ENCODE data around the gene CAMSAP3.

The CAMSAP3 gene

DNA sequence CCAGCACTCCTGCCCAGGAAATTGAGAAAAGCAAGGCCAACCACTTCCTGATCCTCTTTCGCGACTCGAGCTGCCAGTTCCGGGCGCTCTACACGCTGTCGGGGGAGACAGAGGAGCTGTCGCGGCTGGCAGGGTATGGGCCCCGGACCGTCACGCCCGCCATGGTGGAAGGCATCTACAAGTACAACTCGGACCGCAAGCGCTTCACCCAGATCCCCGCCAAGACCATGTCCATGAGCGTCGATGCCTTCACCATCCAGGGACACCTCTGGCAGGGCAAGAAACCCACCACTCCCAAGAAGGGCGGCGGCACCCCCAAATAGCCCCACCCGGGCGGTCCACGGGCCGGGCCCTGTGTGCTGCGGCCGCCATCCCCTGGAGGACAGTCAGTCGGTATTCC, 22.1 kb downstream of the CAMSAP3 start:
- peak overlapping the region; percentile 98 for H3K27ac ChIP-seq
- TF ChIP-seq CTCF (conservative IDR thresholded peaks at IDR 0.05) (no peak), ZFX (IDR thresholded peaks at IDR 0.05) (no peak)

- H3K27ac ChIP-seq = peak overlapping the region; percentile 98
- TF ChIP-seq ZFX (IDR thresholded peaks at IDR 0.05) (no peak), CTCF (conservative IDR thresholded peaks at IDR 0.05) (no peak)
Measured at GRCh38 chr19:7618348-7618747, 22.7 kb downstream of the CAMSAP3 start.

DNA sequence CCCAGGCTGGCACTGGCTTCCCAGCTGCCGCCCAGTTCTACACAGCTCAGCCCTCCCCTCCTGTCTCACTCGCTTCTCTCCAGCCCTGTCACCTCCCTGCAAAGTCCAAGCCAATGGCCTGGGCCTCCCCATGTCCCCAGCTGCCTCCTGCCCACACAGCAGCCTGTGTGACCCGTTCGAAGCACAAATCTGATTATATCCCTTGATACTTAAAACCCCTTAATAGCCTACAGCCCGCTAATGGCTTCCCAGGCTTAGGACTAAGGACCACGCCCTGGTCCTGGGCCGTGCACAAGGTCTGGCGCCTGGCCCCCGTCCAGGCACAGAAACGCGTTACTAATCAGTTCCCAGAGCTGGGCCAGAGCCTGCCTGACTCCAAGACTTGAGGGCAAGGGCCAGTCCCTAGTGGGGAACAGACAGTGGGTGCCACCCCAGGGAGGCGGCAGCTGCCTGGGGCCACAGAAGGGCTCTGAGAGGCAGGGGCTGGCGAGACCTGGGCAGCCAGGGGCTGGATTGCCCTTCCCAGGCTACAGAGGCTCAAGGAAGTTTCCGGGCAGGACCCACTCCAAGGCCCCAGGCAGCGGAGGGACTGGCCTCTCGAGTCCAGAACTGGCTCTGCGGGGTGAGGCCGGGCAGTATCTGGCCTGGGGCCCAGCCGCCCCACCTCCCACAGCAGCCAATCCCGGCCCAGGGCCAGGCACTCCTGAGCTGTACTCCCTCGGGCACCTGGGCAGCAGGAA, 23.3 kb downstream of the CAMSAP3 start:
- peak; percentile 26; the same call in 1 of the 2 replicates for TF ChIP-seq ZFX (IDR thresholded peaks at IDR 0.05)
- TF ChIP-seq CTCF (conservative IDR thresholded peaks at IDR 0.05) = no peak
- peak overlapping the region; percentile 98 for H3K27ac ChIP-seq

- TF ChIP-seq CTCF (conservative IDR thresholded peaks at IDR 0.05) = no peak
- no peak for TF ChIP-seq ZFX (IDR thresholded peaks at IDR 0.05)
- peak overlapping the region; percentile 98 for H3K27ac ChIP-seq
Measured at GRCh38 chr19:7619671-7620441, 24.2 kb downstream of the CAMSAP3 start.

- TF ChIP-seq ZFX (IDR thresholded peaks at IDR 0.05) = no peak
- H3K27ac ChIP-seq = peak overlapping the region; percentile 98
Measured at GRCh38 chr19:7620442-7621412, 25.1 kb downstream of the CAMSAP3 start.

DNA sequence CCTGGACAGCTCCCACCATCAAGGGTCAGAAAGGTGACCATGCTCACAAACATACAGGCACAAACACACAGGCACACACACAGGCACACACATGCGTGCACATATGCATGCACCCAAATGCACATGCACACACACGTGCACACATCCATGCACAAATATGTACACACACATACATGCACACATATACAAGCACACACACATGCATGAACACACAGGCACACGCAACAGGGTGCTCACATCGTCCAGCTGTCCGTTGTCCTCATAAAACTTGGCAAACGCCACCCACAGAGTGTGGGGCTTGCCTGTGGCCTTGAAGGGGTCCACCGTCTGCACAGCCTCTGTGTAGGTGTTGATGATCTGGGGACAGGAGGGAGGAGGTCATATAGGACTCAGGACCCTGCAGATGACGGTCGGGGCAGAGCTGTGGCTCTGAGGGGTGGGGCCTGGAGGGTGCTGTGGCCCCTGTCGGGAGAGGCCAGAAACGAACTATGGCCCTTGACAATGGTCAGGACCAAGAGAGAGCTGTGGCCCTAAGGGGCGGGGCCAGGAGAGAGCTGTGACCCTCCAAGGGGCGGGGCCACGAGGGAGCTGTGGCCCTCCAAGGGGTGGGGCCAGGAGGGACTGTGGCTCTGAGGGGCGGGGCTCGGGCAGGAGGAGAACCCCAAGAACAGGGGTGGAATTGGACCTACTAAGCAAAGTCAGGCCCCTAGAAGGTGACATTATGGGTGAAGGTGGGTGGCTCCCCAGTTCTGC, 27.4 kb downstream of the CAMSAP3 start:
- H3K27ac ChIP-seq = peak overlapping the region; percentile 98; the same call in 1 of the 2 replicates
- TF ChIP-seq ZFX (IDR thresholded peaks at IDR 0.05) (no peak), CTCF (conservative IDR thresholded peaks at IDR 0.05) (no peak)

All from C4-2B (cell line).